Spleen (tissue), 7 donors: ENCODE measurements around the gene NT5C3A.

Experiments
- CTCF ChIP-seq, 11 experiments: fragments of 200-600 bp in 7 of 11; fragments of 450-650 bp in 4 of 11; sonication (generic) in 4 of 11; IDR thresholded peaks in 8 of 11; conservative IDR thresholded peaks in 3 of 11; 1 replicate in 7 of 11; 2 replicates in 4 of 11; pipeline versions ENCODE4 v1.4.0 to v1.8.0; 2016 to 2021; ENCODE audit warnings: antibody characterized with exemption in 11 of 11, inconsistent platforms in 4 of 11, mild to moderate bottlenecking in 1 of 11
- POLR2A ChIP-seq, 3 donors: fragments of 450-650 bp; IDR thresholded peaks; one replicate each; pipeline ENCODE4 v1.5.1; 2017; ENCODE audit warnings: antibody characterized with exemption in 3 of 3, mild to moderate bottlenecking in 1 of 3
- POLR2AphosphoS5 ChIP-seq, 3 donors: sonication (generic); formaldehyde crosslinking; IDR thresholded peaks; one replicate each; pipeline ENCODE4 v1.5.1; 2017; ENCODE audit warnings: antibody characterized with exemption in 3 of 3
- donor health status: DM: no; HTN: no; CAD: no; lungs with moderate emphysema.
- donor health status: DM: no; HTN: no; CAD: no.
- donor health status: DM: no; HTN: no; CAD: no.

- TF ChIP-seq CTCF (IDR thresholded peaks at IDR 0.05 in 8 of 11, conservative IDR thresholded peaks at IDR 0.05 in 3 of 11) (no peak), POLR2A (IDR thresholded peaks at IDR 0.05) (no peak), POLR2AphosphoS5 (IDR thresholded peaks at IDR 0.05) (no peak)
These were observed 2.9 kb downstream of the NT5C3A start for GRCh38 chr7:33059635-33060034.
